ENCODE data around the gene TPH2.

- TF ChIP-seq POLR2A (conservative IDR thresholded peaks at IDR 0.05) (no peak), FOXM1 (IDR thresholded peaks at IDR 0.05; ENCODE audit: low read depth) (no peak), FOXM1 (CRISPR knock-in tag; IDR thresholded peaks at IDR 0.05; ENCODE audit: low read depth) (no peak)
Measured at GRCh38 chr12:72071030-72071429, 132.4 kb downstream of the TPH2 start.

Measured in K562 (cell line).